ENCODE results near the gene PROX1.

Gene PROX1

DNA sequence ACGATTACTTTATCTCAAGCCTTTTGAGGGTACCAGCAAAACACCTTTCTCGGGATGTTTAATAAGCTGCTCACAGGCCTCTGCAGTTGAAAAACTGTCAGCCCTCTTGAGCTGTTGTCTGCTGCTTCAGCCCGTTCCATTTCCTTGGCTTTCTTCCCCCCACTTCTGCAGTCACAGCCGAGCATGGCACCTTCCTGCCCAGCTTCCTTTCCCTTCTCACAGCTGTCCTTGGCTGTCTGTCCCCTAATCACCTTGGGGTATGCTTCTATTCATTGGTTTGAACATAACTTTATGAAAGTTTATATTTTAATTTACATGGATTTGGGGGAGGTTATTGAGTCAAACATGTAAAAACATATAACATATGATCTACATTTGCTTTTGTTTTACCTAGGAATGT lies 6.9 kb upstream of the PROX1 start:
- H3K27ac ChIP-seq (replicated peaks) = no peak overlapping the region

DNA sequence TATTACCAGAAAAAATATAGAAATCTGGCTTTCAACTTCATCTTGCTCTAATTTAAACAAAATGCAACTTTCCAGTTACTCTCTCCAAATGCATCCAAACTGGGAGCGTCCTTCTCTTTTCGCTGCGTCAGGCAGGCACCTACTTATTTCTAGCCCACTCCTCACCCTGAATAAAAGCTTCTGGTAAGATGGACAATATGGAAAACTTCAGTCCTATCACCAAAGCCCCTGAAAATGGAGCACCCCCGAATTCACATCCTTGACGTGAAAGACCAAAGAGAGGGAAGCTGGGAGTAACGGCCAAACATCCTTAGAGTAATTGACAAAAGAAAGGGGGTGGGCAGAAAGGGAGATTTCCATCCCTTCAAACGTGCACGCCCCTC lies 5.5 kb upstream of the PROX1 start:
- no peak for DNase-seq (ENCODE audit: low read depth in 1 of 2, low spot score in 1 of 2)
- Histone ChIP-seq H3K27ac (replicated peaks) (no peak overlapping the region), H3K27me3 (ENCODE audit: insufficient read depth, poor library complexity, severe bottlenecking) (peaks cover 77% of the 10 kb centered on the region), H3K4me3 (replicated peaks; ENCODE audit: insufficient read depth, low read length) (no peak overlapping the region)
- TF ChIP-seq, protein P1, sequence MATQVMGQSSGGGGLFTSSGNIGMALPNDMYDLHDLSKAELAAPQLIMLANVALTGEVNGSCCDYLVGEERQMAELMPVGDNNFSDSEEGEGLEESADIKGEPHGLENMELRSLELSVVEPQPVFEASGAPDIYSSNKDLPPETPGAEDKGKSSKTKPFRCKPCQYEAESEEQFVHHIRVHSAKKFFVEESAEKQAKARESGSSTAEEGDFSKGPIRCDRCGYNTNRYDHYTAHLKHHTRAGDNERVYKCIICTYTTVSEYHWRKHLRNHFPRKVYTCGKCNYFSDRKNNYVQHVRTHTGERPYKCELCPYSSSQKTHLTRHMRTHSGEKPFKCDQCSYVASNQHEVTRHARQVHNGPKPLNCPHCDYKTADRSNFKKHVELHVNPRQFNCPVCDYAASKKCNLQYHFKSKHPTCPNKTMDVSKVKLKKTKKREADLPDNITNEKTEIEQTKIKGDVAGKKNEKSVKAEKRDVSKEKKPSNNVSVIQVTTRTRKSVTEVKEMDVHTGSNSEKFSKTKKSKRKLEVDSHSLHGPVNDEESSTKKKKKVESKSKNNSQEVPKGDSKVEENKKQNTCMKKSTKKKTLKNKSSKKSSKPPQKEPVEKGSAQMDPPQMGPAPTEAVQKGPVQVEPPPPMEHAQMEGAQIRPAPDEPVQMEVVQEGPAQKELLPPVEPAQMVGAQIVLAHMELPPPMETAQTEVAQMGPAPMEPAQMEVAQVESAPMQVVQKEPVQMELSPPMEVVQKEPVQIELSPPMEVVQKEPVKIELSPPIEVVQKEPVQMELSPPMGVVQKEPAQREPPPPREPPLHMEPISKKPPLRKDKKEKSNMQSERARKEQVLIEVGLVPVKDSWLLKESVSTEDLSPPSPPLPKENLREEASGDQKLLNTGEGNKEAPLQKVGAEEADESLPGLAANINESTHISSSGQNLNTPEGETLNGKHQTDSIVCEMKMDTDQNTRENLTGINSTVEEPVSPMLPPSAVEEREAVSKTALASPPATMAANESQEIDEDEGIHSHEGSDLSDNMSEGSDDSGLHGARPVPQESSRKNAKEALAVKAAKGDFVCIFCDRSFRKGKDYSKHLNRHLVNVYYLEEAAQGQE (IDR thresholded peaks at IDR 0.05; ENCODE audit: insufficient replicate concordance, low read depth) = no peak
- TF ChIP-seq SPI1 (IDR thresholded peaks at IDR 0.05; ENCODE audit: borderline replicate concordance, low read depth) (no peak), GABPA (IDR thresholded peaks at IDR 0.05; ENCODE audit: low read depth) (no peak), POLR2AphosphoS5 (IDR thresholded peaks at IDR 0.05; ENCODE audit: low read depth) (no peak)
- TF ChIP-seq, protein P2, sequence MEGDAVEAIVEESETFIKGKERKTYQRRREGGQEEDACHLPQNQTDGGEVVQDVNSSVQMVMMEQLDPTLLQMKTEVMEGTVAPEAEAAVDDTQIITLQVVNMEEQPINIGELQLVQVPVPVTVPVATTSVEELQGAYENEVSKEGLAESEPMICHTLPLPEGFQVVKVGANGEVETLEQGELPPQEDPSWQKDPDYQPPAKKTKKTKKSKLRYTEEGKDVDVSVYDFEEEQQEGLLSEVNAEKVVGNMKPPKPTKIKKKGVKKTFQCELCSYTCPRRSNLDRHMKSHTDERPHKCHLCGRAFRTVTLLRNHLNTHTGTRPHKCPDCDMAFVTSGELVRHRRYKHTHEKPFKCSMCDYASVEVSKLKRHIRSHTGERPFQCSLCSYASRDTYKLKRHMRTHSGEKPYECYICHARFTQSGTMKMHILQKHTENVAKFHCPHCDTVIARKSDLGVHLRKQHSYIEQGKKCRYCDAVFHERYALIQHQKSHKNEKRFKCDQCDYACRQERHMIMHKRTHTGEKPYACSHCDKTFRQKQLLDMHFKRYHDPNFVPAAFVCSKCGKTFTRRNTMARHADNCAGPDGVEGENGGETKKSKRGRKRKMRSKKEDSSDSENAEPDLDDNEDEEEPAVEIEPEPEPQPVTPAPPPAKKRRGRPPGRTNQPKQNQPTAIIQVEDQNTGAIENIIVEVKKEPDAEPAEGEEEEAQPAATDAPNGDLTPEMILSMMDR (IDR thresholded peaks at IDR 0.05; ENCODE audit: insufficient read depth, low read length) = no peak

More for the DNA sequence above, 6.9 kb upstream of the PROX1 start:
- TF ChIP-seq SPI1 (IDR thresholded peaks at IDR 0.05; ENCODE audit: borderline replicate concordance, low read depth) (no peak), POLR2AphosphoS5 (IDR thresholded peaks at IDR 0.05; ENCODE audit: low read depth) (no peak), GABPA (IDR thresholded peaks at IDR 0.05; ENCODE audit: low read depth) (no peak)
- TF ChIP-seq, protein P1 (IDR thresholded peaks at IDR 0.05; ENCODE audit: insufficient replicate concordance, low read depth) = no peak
- TF ChIP-seq, protein P2 (IDR thresholded peaks at IDR 0.05; ENCODE audit: insufficient read depth, low read length) = no peak
- H3K4me3 ChIP-seq (replicated peaks; ENCODE audit: insufficient read depth, low read length) = no peak overlapping the region
- H3K27me3 ChIP-seq (ENCODE audit: insufficient read depth, poor library complexity, severe bottlenecking) = peaks cover 65% of the 10 kb centered on the region
- no peak for DNase-seq (ENCODE audit: low read depth in 1 of 2, low spot score in 1 of 2)

DNA sequence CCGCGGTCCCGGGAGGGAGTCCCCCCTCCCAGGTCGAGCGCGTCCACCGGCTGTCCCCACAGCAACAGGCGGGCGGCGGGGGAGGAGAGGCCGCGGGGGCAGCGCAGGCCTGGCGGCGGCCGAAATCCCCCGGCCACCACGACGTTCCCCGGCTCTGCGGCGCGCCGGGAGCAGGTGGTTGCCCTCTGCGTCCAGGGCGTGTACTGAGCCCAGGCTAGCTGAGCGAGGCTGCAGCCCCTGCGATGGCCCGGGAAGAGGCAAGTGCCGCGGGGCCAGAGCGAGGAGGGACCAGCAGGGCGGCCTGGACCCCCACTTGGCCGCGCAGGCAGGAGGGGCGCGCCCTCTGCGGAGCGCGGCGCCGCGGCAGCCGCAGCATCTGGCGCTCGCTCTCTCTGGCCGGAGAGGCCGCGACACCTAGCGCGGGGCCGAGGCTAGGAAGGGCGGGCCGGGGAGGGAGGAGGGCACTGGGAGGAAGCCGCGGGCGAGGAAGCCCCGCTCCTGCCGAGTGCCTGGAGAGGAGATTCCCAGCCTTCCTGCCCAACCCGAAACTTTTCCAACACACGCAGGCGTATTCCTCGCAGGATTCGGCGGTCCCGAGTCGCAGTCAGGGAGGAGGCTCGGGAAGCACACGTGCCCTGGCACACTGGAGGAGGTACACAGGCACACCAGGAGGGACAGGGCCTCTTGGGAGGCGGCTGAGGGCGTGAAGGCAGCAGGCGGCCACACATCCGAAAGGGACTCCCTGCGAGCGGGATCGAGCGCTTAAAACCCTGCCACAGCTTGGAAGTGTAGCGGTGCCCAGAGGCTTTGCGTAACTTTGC lies 4.9 kb upstream of the PROX1 start:
- no peak for TF ChIP-seq POLR2AphosphoS5 (IDR thresholded peaks at IDR 0.05; ENCODE audit: low read depth)
- H3K27ac ChIP-seq (replicated peaks) = no peak overlapping the region
- no peak overlapping the region for H3K4me3 ChIP-seq (replicated peaks; ENCODE audit: insufficient read depth, low read length)
- DNase-seq (ENCODE audit: low read depth in 1 of 2, low spot score in 1 of 2) = no peak
- peaks cover 78% of the 10 kb centered on the region for H3K27me3 ChIP-seq (ENCODE audit: insufficient read depth, poor library complexity, severe bottlenecking)

DNA sequence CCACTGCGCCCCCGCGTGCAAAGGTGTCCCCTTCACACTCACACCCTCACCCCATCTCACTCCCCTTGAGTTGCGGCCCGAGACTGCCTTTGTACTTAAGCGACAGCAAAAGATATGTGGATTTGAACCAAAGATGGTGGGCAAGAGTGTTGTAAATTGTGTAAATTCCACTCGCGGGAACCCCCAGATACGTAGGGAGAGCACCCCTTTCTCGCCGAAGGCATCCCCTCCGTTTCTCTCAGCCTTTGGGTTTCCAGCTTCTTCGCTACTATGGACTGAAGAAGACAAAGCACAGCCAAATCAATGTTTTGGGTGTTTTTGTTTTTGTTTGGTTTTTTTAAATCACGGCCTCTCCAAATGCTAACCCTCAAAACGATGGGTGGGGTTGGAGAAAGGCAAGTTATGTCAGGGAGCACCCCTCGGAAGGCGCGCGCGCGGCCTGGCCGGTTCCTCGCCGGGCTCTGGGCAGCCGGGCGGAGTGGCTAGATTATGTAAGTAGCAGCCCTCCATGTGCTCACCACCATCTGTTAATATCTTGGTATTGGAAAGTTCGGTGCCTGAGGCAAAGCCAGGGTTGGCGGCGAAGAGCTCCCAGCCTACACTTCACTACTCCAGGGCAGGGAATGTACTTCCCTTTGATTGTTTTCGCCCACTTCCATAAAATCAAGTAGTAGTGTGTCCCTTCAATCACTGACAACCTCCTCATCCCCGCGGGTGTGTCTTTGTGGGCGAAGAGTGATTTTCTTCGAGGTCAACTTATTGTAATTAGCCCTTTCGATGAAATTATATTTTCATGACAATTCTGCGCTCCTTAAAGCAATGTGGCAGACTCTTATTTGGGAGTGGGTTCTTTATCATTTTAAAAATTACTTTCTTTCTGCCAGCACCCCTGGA lies 4.0 kb upstream of the PROX1 start:
- Histone ChIP-seq H3K27me3 (ENCODE audit: insufficient read depth, poor library complexity, severe bottlenecking) (peaks cover 77% of the 10 kb centered on the region), H3K4me3 (replicated peaks; ENCODE audit: insufficient read depth, low read length) (no peak overlapping the region), H3K27ac (replicated peaks) (no peak overlapping the region)
- DNase-seq (ENCODE audit: low read depth in 1 of 2, low spot score in 1 of 2) = no peak
- TF ChIP-seq GABPA (IDR thresholded peaks at IDR 0.05; ENCODE audit: low read depth) (no peak), SPI1 (IDR thresholded peaks at IDR 0.05; ENCODE audit: borderline replicate concordance, low read depth) (no peak)
- TF ChIP-seq, protein P1 (IDR thresholded peaks at IDR 0.05; ENCODE audit: insufficient replicate concordance, low read depth) = no peak
